GM19025 (cell line): ENCODE results near the gene NTRK1.

Source experiments
- ATAC-seq: cut with Tn5 transposase; IDR thresholded peaks from one replicate; pipeline ENCODE4 v1.9.1; 2021; ENCODE audit warnings: mild to moderate bottlenecking, low read depth, moderate library complexity; ENCODE audit not compliant: unreplicated experiment

Gene NTRK1

GRCh38 chr1:156877433-156878170, 16.9 kb downstream of the NTRK1 start:
- ATAC-seq, result no peak

DNA sequence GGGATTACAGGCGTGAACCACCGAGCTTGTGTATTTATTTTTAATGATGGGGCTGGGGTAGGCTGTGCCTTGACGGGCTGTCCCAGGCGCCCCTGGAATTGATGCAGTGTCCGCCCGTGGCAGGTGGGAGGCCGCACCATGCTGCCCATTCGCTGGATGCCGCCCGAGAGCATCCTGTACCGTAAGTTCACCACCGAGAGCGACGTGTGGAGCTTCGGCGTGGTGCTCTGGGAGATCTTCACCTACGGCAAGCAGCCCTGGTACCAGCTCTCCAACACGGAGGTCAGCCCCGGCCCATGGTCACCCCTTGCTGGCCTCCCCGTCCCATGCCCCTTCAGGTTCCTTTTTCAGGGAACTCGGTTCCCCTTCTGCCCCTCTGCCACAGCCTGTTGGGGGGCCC, 19.2 kb downstream of the NTRK1 start:
- no peak for ATAC-seq

GRCh38 chr1:156880473-156880872, 19.8 kb downstream of the NTRK1 start:
- ATAC-seq, result no peak

DNA sequence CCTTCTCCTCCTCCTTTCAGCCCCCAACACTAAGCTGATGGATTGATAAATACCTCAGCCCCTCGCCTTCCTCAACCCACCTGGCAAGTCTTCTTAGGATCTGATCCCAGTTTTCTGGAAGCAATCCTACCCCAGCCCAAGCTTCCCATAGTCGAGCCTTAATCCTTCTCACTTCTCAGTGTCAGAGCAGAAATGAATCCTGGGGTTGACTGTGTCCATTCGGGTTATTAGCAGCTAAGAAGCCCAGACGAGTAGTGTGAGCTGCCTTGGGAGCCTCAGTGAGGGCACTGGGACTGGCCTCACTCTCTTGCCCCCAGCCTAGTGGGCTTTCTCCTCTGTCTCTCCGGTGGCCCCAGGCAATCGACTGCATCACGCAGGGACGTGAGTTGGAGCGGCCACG, 20.4 kb downstream of the NTRK1 start:
- no peak for ATAC-seq

DNA sequence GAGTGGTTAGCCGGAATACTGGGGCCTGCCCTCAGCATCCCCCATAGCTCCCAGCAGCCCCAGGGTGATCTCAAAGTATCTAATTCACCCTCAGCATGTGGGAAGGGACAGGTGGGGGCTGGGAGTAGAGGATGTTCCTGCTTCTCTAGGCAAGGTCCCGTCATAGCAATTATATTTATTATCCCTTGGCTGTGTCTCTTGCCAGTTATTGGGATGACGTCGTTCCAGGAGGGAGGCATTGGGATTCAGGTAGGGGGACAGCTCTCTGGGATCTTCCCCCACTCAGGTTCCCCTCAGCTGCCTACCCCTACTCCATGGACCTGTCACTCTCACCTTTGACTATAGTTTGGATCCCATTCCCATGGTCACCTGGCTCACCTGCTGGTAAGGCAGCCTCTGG, 21.0 kb downstream of the NTRK1 start:
- no peak for ATAC-seq

- ATAC-seq, result no peak
Observed at GRCh38 chr1:156882543-156882942, 21.9 kb downstream of the NTRK1 start.

DNA sequence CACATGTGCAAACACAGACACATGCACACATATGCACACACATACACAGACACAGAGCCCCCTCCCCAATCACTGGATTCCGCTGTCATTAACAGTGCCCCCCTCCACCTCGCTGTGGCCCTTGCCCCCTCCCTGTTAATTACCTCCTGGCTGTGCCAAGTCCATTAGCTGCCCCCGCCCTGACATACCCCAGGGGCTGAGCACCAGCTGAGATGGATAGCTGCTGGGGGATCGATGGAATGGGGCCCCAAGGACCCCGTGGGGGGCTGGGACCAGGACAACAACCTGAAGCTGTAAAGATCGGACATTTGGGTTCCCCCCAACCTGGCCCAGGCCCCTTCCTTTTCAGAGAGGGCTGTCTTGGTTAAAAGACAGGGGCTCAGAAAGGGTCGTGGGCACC, 23.3 kb downstream of the NTRK1 start:
- ATAC-seq, result no peak

DNA sequence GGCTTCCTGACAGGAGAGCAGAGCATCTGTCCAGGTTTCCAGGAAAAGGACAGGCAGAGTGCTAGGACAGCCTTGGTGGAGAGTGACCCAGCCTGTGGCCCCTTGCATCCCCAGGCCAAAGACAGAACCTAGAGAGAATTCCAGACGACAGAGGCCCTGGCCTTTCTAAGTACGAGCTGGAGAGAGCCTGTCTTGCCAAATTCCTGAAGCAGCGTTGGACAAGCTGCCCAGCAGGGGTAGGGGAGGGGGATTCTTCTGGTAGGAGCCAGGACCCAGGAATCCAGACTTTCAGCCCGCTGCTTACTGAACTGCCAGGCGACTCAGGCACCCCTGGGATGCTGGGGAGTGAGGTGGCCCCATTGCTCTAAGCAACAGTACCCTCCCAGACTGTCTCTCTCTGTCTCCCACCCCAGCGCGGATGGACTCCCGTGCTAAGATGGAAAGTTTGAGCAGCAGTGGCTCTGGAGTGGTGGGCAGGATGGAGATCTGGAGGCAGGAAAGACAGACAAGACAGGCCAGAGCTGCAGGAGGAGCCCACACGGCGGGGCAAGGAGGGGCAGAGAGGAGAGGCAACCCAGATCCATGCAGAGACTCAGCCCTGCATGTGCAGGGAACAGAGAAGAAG, 24.0 kb downstream of the NTRK1 start:
- no peak for ATAC-seq

- ATAC-seq, result no peak
Observed at GRCh38 chr1:156885314-156885713, 24.6 kb downstream of the NTRK1 start.

DNA sequence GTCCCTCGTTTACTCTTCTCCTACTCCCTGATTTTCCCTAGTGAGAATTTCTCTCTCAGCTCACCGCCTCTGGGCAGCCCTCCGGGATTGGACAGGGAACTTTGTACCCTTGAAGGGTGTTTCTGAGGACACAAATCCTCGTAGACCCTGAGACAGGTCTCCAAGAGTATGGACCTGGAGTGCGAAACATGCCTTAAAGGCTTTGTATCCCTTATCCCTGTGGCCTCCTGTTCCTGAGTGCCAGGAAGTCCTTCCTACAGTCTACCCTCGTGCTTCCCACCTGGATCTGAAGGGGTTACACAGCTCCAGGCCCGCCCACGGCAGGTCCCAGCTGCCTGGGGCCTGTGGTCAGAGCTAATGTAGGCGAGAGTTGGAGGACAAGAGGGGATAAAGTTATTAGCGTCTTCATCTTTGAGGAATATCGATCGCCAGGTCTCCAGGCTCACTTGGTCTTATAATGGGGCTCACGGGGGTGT, 25.3 kb downstream of the NTRK1 start:
- no peak for ATAC-seq

DNA sequence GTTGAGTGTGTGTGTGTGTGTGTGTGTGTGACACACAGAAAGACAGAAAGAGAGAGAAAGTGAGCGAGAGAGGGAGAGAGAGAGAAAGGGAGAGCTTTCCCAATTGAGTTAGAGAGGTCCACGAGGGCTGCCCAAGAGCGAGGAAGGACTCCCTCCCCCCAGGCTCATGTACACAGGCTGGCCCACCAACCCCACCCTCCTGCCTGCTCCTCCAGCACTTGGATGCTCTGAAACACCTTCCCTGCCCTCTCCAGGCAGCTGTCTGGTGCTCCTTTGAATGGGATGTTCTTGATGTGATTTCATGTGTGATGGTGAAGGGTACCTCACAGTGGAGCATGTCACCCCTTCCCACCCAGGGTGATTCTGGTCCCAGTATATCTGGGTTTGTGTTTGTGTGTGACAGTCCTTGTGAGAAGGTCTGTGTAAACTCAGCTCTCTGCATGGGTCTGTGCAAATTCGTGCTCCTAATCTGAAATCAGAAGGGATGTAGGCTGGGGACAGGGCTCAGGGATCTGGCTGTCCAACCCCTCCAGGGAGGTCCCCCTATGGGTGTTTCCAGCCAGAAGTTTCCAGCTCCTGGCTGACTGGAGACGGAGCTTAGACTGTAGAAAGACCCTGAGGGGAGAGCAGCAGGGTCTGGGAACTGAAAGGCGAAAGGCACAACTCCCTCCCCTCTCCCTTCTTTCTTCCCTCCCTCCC, 26.1 kb downstream of the NTRK1 start:
- ATAC-seq, result no peak

GRCh38 chr1:156887317-156887716, 26.7 kb downstream of the NTRK1 start:
- no peak for ATAC-seq

- ATAC-seq, result no peak
Observed at GRCh38 chr1:156887734-156888133, 27.1 kb downstream of the NTRK1 start.

- ATAC-seq, result no peak
Observed at GRCh38 chr1:156889802-156890580, 29.3 kb downstream of the NTRK1 start.

- no peak for ATAC-seq
Observed at GRCh38 chr1:156892190-156893047, 31.8 kb downstream of the NTRK1 start.

DNA sequence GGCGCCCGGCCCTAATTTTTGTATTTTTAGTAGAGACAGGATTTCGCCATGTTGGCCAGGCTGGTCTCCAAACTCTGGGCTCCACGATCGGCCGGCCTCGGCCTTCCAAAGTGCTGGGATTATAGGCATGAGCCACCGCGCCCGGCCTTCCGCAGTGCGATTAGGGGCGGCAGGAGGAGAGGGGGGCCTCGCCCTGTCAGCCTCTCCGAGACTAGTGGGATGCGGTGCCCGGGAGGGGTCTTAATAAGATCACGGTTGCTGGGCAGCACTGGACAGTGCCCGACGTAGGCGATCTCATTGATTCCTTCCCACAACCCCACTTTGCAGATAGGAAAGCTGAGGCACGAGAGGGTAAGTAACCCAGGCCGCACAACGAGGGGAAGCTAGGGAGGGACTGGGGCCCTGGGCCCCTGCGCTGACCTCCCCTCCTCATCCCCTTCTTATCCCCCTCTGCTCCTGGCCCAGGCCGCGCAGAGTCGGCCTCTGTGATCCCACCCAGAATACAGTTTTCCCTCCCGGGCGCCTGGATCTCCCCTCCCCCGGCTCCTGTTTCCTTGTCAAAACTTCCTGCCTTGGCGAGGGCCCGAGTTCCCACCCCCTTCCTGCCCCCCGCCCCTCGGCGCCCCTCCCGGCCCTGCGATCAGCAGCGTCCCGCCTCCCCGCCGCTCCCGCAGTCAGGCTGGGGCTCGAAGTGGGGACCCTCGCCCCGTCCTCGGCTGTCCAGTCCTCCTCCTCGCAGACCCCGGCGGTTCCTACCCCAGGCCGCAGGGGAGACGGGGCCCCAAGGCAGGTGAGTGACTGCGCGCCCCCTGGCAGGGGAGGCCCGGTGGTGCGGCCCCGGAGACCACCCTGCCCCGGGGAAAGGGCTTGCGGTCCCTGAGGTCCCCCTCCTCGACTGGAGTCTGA, 32.6 kb downstream of the NTRK1 start, which contains the start of gene PEAR1:
PEAR1 (plus strand) TSS at position 671 of the 906 bp plus-strand sequence. CDS start 10,209 bp downstream, outside the sequence.
- ATAC-seq, result no peak

GRCh38 chr1:156894001-156894400, 33.3 kb downstream of the NTRK1 start:
- no peak for ATAC-seq

DNA sequence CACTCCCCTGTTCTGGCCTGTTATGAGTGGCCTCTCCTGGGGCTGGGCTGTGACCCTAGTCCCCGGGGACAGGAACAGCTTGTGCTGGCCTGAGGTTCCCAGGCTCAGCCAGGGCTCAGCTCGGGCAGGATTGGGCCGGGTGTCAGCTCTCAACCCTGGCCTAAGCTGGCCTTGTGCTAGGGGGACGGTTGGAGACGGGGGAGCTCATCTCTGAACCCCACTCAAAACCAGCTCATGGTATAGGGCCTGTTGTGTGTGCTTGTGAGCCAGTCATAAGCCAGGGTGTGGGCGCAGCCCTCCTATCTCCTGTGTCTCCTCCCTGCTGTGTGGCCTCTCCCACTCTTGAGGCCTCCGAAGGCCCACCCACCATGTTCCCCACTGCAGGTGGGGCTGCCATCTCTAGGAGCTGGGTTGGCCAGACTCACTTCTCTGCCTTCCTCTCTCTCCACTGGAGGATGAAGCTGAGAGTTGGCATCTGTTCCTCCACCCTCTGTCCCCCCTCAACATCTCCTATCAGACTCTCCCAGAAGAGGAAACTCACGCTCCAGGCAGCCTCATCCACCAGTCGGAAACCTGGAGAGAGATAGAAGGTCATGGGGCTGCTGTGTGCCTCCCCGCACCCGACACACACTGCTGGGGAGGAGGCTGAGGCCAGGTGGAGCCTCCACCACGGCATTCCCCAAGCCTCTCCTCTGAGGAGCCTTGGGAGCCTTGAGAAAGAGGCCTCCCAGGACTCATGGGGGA, 34.2 kb downstream of the NTRK1 start:
- ATAC-seq, result no peak
